Measurements from ENCODE around the gene PPCDC.
"Not testable (repeated sequence)": the region's sequence is repeated elsewhere in the genome, so short reads cannot be mapped to it uniquely, and the experiment has no call there.

Gene PPCDC

GRCh38 chr15:75076277-75076676 lies 52.9 kb downstream of the PPCDC start:
- no peak for ATAC-seq
- no peak for TF ChIP-seq CSRNP3 (CRISPR knock-in tag; IDR thresholded peaks at IDR 0.05)
- TF ChIP-seq ARNTL (CRISPR knock-in tag; IDR thresholded peaks at IDR 0.05; ENCODE audit: borderline replicate concordance, low read depth): no peak
- no peak for TF ChIP-seq ZNF70 (CRISPR knock-in tag; IDR thresholded peaks at IDR 0.05)
- no peak for TF ChIP-seq ZNF8 (CRISPR knock-in tag; IDR thresholded peaks at IDR 0.05)
- TF ChIP-seq PATZ1 (CRISPR knock-in tag; IDR thresholded peaks at IDR 0.05; ENCODE audit: borderline replicate concordance): no peak
- no peak for TF ChIP-seq GLIS3 (CRISPR knock-in tag; IDR thresholded peaks at IDR 0.05)
- TF ChIP-seq ZC3H10 (CRISPR knock-in tag; IDR thresholded peaks at IDR 0.05): no peak
- TF ChIP-seq ZFP30 (CRISPR knock-in tag; IDR thresholded peaks at IDR 0.05): no peak
- no peak for TF ChIP-seq PPARA (CRISPR knock-in tag; IDR thresholded peaks at IDR 0.05; ENCODE audit: borderline replicate concordance)
- no peak for TF ChIP-seq POU6F1 (CRISPR knock-in tag; IDR thresholded peaks at IDR 0.05; ENCODE audit: borderline replicate concordance, low read depth)
- TF ChIP-seq OSR1 (CRISPR knock-in tag; IDR thresholded peaks at IDR 0.05): no peak

GRCh38 chr15:75077551-75077961 lies 54.2 kb downstream of the PPCDC start:
- not testable (repeated sequence) for ATAC-seq

- TF ChIP-seq CREB5 (CRISPR knock-in tag; IDR thresholded peaks at IDR 0.05; ENCODE audit: low read depth) (no peak), ZNF8 (CRISPR knock-in tag; IDR thresholded peaks at IDR 0.05) (no peak), GLIS3 (CRISPR knock-in tag; IDR thresholded peaks at IDR 0.05) (no peak), TSHZ2 (CRISPR knock-in tag; IDR thresholded peaks at IDR 0.05) (no peak), TCF4 (CRISPR knock-in tag; IDR thresholded peaks at IDR 0.05; ENCODE audit: borderline replicate concordance) (no peak), RARB (CRISPR knock-in tag; IDR thresholded peaks at IDR 0.05) (no peak), ARNTL (CRISPR knock-in tag; IDR thresholded peaks at IDR 0.05; ENCODE audit: borderline replicate concordance, low read depth) (no peak)
- ATAC-seq: no peak
Measured at GRCh38 chr15:75081150-75081549, 57.8 kb downstream of the PPCDC start.

- TF ChIP-seq ZFP30 (CRISPR knock-in tag; IDR thresholded peaks at IDR 0.05): no peak
- no peak for TF ChIP-seq CSRNP3 (CRISPR knock-in tag; IDR thresholded peaks at IDR 0.05)
- no peak for TF ChIP-seq ARNTL (CRISPR knock-in tag; IDR thresholded peaks at IDR 0.05; ENCODE audit: borderline replicate concordance, low read depth)
- TF ChIP-seq TOX (CRISPR knock-in tag; IDR thresholded peaks at IDR 0.05; ENCODE audit: borderline replicate concordance): no peak
- no peak for TF ChIP-seq ISL1 (CRISPR knock-in tag; IDR thresholded peaks at IDR 0.05)
- TF ChIP-seq ZFP3 (CRISPR knock-in tag; IDR thresholded peaks at IDR 0.05): no peak
- TF ChIP-seq ZC3H10 (CRISPR knock-in tag; IDR thresholded peaks at IDR 0.05): no peak
- ATAC-seq: no peak
Measured at GRCh38 chr15:75082689-75083088, 59.3 kb downstream of the PPCDC start.

GRCh38 chr15:75085708-75086107 lies 62.3 kb downstream of the PPCDC start:
- not testable (repeated sequence) for ATAC-seq
